ENCODE data around the gene CABYR. TPM values are rescaled to one million over a fixed set of nuclear protein-coding genes. Genes with fewer than 3 reads are reported as not detected.

The CABYR gene
- total and polyA plus RNA-seq, 2 of the 8 experiments (the other 6 are each of a cell fraction or from before 2014, with no cell fraction given), result 14.5 to 18.8 TPM

DNA sequence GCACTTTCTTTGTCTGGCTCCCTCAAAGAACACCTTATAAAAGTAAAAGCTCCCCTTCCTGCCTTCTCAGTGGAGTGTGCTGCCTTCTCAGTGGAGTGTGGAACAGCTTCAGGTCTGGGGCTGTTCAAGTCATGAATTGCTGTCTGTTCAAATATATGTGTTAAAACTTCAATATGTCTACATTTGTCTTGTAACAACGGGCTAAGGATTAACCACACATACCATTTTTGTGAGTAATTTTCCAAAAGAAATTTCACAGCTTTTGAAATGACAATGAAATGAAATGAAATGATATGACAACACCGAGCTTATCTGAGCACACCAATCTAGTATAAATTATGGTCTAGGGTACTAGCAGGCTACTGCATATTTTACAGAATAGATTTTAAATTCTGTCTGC is 42.9 kb downstream of the CABYR start (continued):
- TF ChIP-seq RNF2 (IDR thresholded peaks at IDR 0.05; ENCODE audit: borderline replicate concordance, low read depth, low read length, missing control alignments, poor library complexity, severe bottlenecking) (no peak), MAFK (IDR thresholded peaks at IDR 0.05; ENCODE audit: low read depth, low read length) (no peak), CHD2 (IDR thresholded peaks at IDR 0.05; ENCODE audit: low read length) (no peak), NRF1 (IDR thresholded peaks at IDR 0.05; ENCODE audit: low read depth, low read length) (no peak), TEAD4 (IDR thresholded peaks at IDR 0.05; ENCODE audit: low read depth, low read length) (no peak)

All from H1 (cell line).